ENCODE results near the gene MYO5C. TPM values are rescaled to one million over a fixed set of nuclear protein-coding genes. Genes with fewer than 3 reads are reported as not detected.

Gene MYO5C
- total and polyA plus RNA-seq, 2 of the 13 experiments (the other 11 are each of a cell fraction or from before 2014, with no cell fraction given) = 15.7 to 23.7 TPM

- TF ChIP-seq TFE3 (CRISPR knock-in tag; IDR thresholded peaks at IDR 0.05) (0 out of 2 replicates have a peak, but pooled peaks have one; percentile 17), BRCA1 (CRISPR knock-in tag; IDR thresholded peaks at IDR 0.05) (no peak), TCF7 (IDR thresholded peaks at IDR 0.05; ENCODE audit: low read depth) (no peak), FOXK1 (CRISPR knock-in tag; IDR thresholded peaks at IDR 0.05; ENCODE audit: borderline replicate concordance, low read depth) (no peak), BATF2 (CRISPR knock-in tag; IDR thresholded peaks at IDR 0.05) (peak; percentile 60; the same call in 1 of the 2 replicates), KMT2B (CRISPR knock-in tag; IDR thresholded peaks at IDR 0.05) (peak; percentile 73; the same call in 1 of the 2 replicates), ZC3H13 (CRISPR knock-in tag; IDR thresholded peaks at IDR 0.05) (0 out of 2 replicates have a peak, but pooled peaks have one; percentile 37), ZNF761 (CRISPR knock-in tag; conservative IDR thresholded peaks at IDR 0.05) (0 out of 2 replicates have a peak, but pooled peaks have one; percentile 80), ZNF883 (CRISPR knock-in tag; IDR thresholded peaks at IDR 0.05; ENCODE audit: not compliant biosample characterization) (no peak), GZF1 (CRISPR knock-in tag; IDR thresholded peaks at IDR 0.05) (no peak), FIP1L1 (IDR thresholded peaks at IDR 0.05; ENCODE audit: borderline replicate concordance, insufficient read depth, low read depth, low read length) (no peak), RFX5 (IDR thresholded peaks at IDR 0.05; ENCODE audit: low read depth, low read length) (no peak), ZMYM4 (CRISPR knock-in tag; IDR thresholded peaks at IDR 0.05) (peak; percentile 22; the same call in 1 of the 2 replicates), PATZ1 (CRISPR knock-in tag; IDR thresholded peaks at IDR 0.05) (peak; percentile 64; the same call in 1 of the 2 replicates), ELF1 (CRISPR knock-in tag; IDR thresholded peaks at IDR 0.05) (no peak), ASH2L (IDR thresholded peaks at IDR 0.05; ENCODE audit: insufficient read length, low read depth, low read length) (peak; percentile 59), ZNF629 (CRISPR knock-in tag; conservative IDR thresholded peaks at IDR 0.05) (peak; percentile 92), ZNF784 (CRISPR knock-in tag; IDR thresholded peaks at IDR 0.05; ENCODE audit: borderline replicate concordance) (no peak), BORCS8-MEF2B (CRISPR knock-in tag; IDR thresholded peaks at IDR 0.05) (peak; percentile 69; the same call in 1 of the 2 replicates)
- TF ChIP-seq, protein P1, sequence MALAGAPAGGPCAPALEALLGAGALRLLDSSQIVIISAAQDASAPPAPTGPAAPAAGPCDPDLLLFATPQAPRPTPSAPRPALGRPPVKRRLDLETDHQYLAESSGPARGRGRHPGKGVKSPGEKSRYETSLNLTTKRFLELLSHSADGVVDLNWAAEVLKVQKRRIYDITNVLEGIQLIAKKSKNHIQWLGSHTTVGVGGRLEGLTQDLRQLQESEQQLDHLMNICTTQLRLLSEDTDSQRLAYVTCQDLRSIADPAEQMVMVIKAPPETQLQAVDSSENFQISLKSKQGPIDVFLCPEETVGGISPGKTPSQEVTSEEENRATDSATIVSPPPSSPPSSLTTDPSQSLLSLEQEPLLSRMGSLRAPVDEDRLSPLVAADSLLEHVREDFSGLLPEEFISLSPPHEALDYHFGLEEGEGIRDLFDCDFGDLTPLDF (CRISPR knock-in tag; IDR thresholded peaks at IDR 0.05) = no peak
Measured at GRCh38 chr15:52179278-52180195, 116.1 kb downstream of the MYO5C start (continued).
